ENCODE results near the gene PAGE1.

- TF ChIP-seq CTCF (IDR thresholded peaks at IDR 0.05; ENCODE audit: low read depth, low read length) (no peak), EZH2phosphoT487 (IDR thresholded peaks at IDR 0.05; ENCODE audit: low read depth) (no peak)
Observed at GRCh38 chrX:49695276-49696180, at the start of gene PAGE1.

Measured in OCI-LY3 (cell line).